Testis (tissue), 3 donors: ENCODE measurements around the gene IFI30. TPM values are rescaled to one million over a fixed set of nuclear protein-coding genes. Genes with fewer than 3 reads are reported as not detected.
A peak's percentile ranks its signal among the peaks of the same experiment; 100 is the strongest.

Experiments used
- DNase-seq: peaks from one replicate; pipeline ENCODE4 v3.0.0-alpha.2; 2019
- H3K27ac ChIP-seq, 2 donors: fragments of 200-600 bp; sonication (generic); one replicate each; pipeline ENCODE4 v1.5.1; 2019
- H3K27me3 ChIP-seq: fragments of 200-600 bp; sonication (generic); one replicate; pipeline ENCODE4 v1.5.1; 2019
- H3K36me3 ChIP-seq: fragments of 200-600 bp; sonication (generic); one replicate; pipeline ENCODE4 v1.5.1; 2017; ENCODE audit warnings: low read depth; ENCODE audit errors: missing control alignments
- H3K4me1 ChIP-seq: fragments of 200-600 bp; sonication (generic); one replicate; pipeline ENCODE4 v1.5.1; 2019
- H3K4me3 ChIP-seq, 2 donors: fragments of 200-600 bp; sonication (generic); one replicate each; pipeline ENCODE4 v1.5.1; 2017 to 2019
- H3K9me3 ChIP-seq: fragments of 200-600 bp; sonication (generic); one replicate; pipeline ENCODE4 v1.5.1; 2017
- CTCF ChIP-seq, 3 experiments: fragments of 450-650 bp in 2 of 3; fragments of 200-600 bp in 1 of 3; sonication (generic) in 1 of 3; IDR thresholded peaks; one replicate each; pipeline ENCODE4 v1.5.1; 2016 to 2019; ENCODE audit warnings: antibody characterized with exemption in 3 of 3, mild to moderate bottlenecking in 2 of 3, moderate library complexity in 1 of 3
- POLR2A ChIP-seq: fragments of 450-650 bp; IDR thresholded peaks from one replicate; pipeline ENCODE4 v1.6.1; 2017; ENCODE audit warnings: antibody characterized with exemption, mild to moderate bottlenecking, moderate library complexity
- WGBS, 2 donors: methylation state at CpG; one replicate each; pipeline ENCODE4 v1.1.5; 2018; 5-methylcytosine and 5-hydroxymethylcytosine counted together
- intact Hi-C: fragments of 100-400 bp; cut with DNase I; formaldehyde crosslinking; loops from one replicate; pipeline ENCODE4 v1.15.1; 2023; ENCODE audit warnings: low total_unique reads
- polyA plus RNA-seq: library from polyadenylated mRNA; stranded (reverse); fragments of 350-450 nt; fragmentation: Illumina TruSeq; extraction: RNeasy Lipid Tissue Mini Kit (QIAGEN cat#74804); gene quantifications from one replicate; pipeline ENCODE4 v1.2.3, GENCODE V29; 2014; ENCODE audit warnings: low read depth, low replicate concordance; ENCODE audit not compliant: insufficient read depth
- total RNA-seq, 2 donors: library from RNA; depleted of rRNA; stranded (reverse); fragments of >200 nt; gene quantifications; one replicate each; pipeline ENCODE4 v1.2.3, GENCODE V29; 2016

The IFI30 gene
- total and polyA plus RNA-seq, 3 donors from 2014 or later = 3.2 to 47.6 (median 7.4) TPM

GRCh38 chr19:18192673-18193387 lies 19.2 kb downstream of the IFI30 start, which contains the start of gene MPV17L2:
Gene MPV17L2, plus strand, starts transcription at chr19:18193218. Its CDS starts 64 bp downstream, at chr19:18193282.
- WGBS, 2 donors = 0% methylated on average over 23 to 64 of the region's 74 CpGs
- TF ChIP-seq POLR2A (peak; percentile 66), CTCF (IDR thresholded peaks at IDR 0.05) (peak in 1 of 3 experiments; percentile 21)
- intact Hi-C loops = no loop called here
- Histone ChIP-seq H3K4me3 (peak within 1 kb of the TSS; percentile 63 to 83), H3K36me3 (no peaks in the 10 kb centered on the region), H3K27ac (peak within 1 kb of the TSS; percentile 90 to 98), H3K9me3 (no peaks in the 10 kb centered on the region), H3K27me3 (no peaks in the 10 kb centered on the region), H3K4me1 (peaks cover 15% of the 10 kb centered on the region)
- DNase-seq = peak; percentile 100

- DNase-seq = peak; percentile 26
- intact Hi-C loops = no loop called here
- no peaks in the 10 kb centered on the region for H3K9me3 ChIP-seq
- H3K27me3 ChIP-seq = no peaks in the 10 kb centered on the region
- H3K4me1 ChIP-seq = peaks cover 15% of the 10 kb centered on the region
- peak overlapping the region; percentile 63 to 83 for H3K4me3 ChIP-seq
- 3 to 7% methylated on average over 17 to 46 of the region's 46 CpGs for WGBS, 2 donors
- H3K27ac ChIP-seq = peak overlapping the region; percentile 62 to 85
- TF ChIP-seq POLR2A (no peak), CTCF (IDR thresholded peaks at IDR 0.05) (peak in 1 of 3 experiments; percentile 4)
- no peaks in the 10 kb centered on the region for H3K36me3 ChIP-seq
Measured at GRCh38 chr19:18193388-18194180, 20.0 kb downstream of the IFI30 start.

GRCh38 chr19:18194181-18194530 lies 20.5 kb downstream of the IFI30 start:
- Histone ChIP-seq H3K27ac (peak overlapping the region in 1 of 2 donors; percentile 85), H3K9me3 (no peaks in the 10 kb centered on the region), H3K4me1 (peaks cover 15% of the 10 kb centered on the region), H3K27me3 (no peaks in the 10 kb centered on the region), H3K4me3 (peak overlapping the region; percentile 63 to 83), H3K36me3 (no peaks in the 10 kb centered on the region)
- DNase-seq = no peak
- intact Hi-C loops = no loop called here
- TF ChIP-seq CTCF (IDR thresholded peaks at IDR 0.05) = no peak
- no peak for TF ChIP-seq POLR2A
- 38 to 50% methylated on average over 12 of the region's 12 CpGs for WGBS, 2 donors

GRCh38 chr19:18194554-18195238 lies 21.1 kb downstream of the IFI30 start:
- no peaks in the 10 kb centered on the region for H3K36me3 ChIP-seq
- no peaks in the 10 kb centered on the region for H3K9me3 ChIP-seq
- 19 to 38% methylated on average over 8 to 25 of the region's 27 CpGs for WGBS, 2 donors
- H3K27me3 ChIP-seq = no peaks in the 10 kb centered on the region
- peaks cover 15% of the 10 kb centered on the region for H3K4me1 ChIP-seq
- no peak overlapping the region for H3K27ac ChIP-seq
- peak; percentile 59 for DNase-seq
- TF ChIP-seq POLR2A = no peak
- TF ChIP-seq CTCF (IDR thresholded peaks at IDR 0.05) = no peak
- intact Hi-C loops = no loop called here
- H3K4me3 ChIP-seq = peak overlapping the region in 1 of 2 donors; percentile 83
